Lung (tissue), 12 donors: ENCODE measurements around the gene SKOR1. TPM values are rescaled to one million over a fixed set of nuclear protein-coding genes. Genes with fewer than 3 reads are reported as not detected.

ENCODE experiments used
- ATAC-seq: fragments of 200-7000 bp; cut with Tn5 transposase; one replicate; pipeline ENCODE4 v1.9.1; 2020; ENCODE audit warnings: moderate number of reproducible peaks; ENCODE audit not compliant: insufficient read depth, low FRiP score
- DNase-seq, 3 donors: peaks; one replicate each; pipeline ENCODE4 v3.0.0-alpha.2; 2013 to 2017
- H3K27ac ChIP-seq, 2 donors: one replicate each; pipeline ENCODE4 v1.5.1; 2013; ENCODE audit warnings: mild to moderate bottlenecking in 2 of 2, moderate library complexity in 2 of 2, control low read depth in 1 of 2, inconsistent platforms in 1 of 2, low read depth in 1 of 2, low read length in 1 of 2
- H3K27me3 ChIP-seq, 3 donors: one replicate each; pipeline ENCODE4 v1.5.1; 2013; ENCODE audit warnings: low read length in 2 of 3; ENCODE audit not compliant: control insufficient read depth in 3 of 3, insufficient read depth in 3 of 3
- H3K36me3 ChIP-seq, 4 donors: one replicate each; pipeline ENCODE4 v1.5.1; 2013; ENCODE audit warnings: low read length in 4 of 4, mild to moderate bottlenecking in 1 of 4, moderate library complexity in 1 of 4; ENCODE audit not compliant: control insufficient read depth in 4 of 4, insufficient read depth in 4 of 4
- H3K4me1 ChIP-seq, 5 donors: one replicate each; pipeline ENCODE4 v1.5.1; 2013; ENCODE audit warnings: low read length in 5 of 5, mild to moderate bottlenecking in 2 of 5, moderate library complexity in 1 of 5; ENCODE audit not compliant: control insufficient read depth in 5 of 5, insufficient read depth in 5 of 5
- H3K4me3 ChIP-seq: one replicate; pipeline ENCODE4 v1.5.1; 2013; ENCODE audit warnings: mild to moderate bottlenecking, control low read depth, moderate library complexity
- H3K9ac ChIP-seq, 2 donors: one replicate each; pipeline ENCODE4 v1.5.1; 2013; ENCODE audit warnings: low read length in 2 of 2, control low read depth in 1 of 2; ENCODE audit not compliant: insufficient read depth in 1 of 2
- H3K9me3 ChIP-seq, 4 donors: one replicate each; pipeline ENCODE4 v1.5.1; 2013; ENCODE audit warnings: low read length in 3 of 4, mild to moderate bottlenecking in 1 of 4, moderate library complexity in 1 of 4; ENCODE audit not compliant: control insufficient read depth in 4 of 4, insufficient read depth in 3 of 4
- CTCF ChIP-seq: IDR thresholded peaks from 2 replicates; pipeline ENCODE4 v1.5.1; 2012; ENCODE audit warnings: mild to moderate bottlenecking; ENCODE audit errors: control extremely low read depth, extremely low read depth
- WGBS, 2 donors: extraction: QIAGEN DNeasy Blood & Tissue Kit; methylation state at CpG; one replicate each; pipeline ENCODE4 v1.1.7; 2013; 5-methylcytosine and 5-hydroxymethylcytosine counted together
- polyA plus RNA-seq, 2 donors: library from polyadenylated mRNA; stranded (reverse); fragments of 200-250 nt; gene quantifications; one replicate each; pipeline ENCODE4 v1.2.1, GENCODE V29; 2013
- total RNA-seq, 2 donors: library from RNA; depleted of rRNA in 1 of 2; stranded (reverse); fragments of >200 nt in 1 of 2; gene quantifications; one replicate each; pipeline ENCODE4 v1.2.1, GENCODE V29; 2014 to 2021
- donor health status: control.
- donor health status: control.
- donor health status: Bipolar disorder and iron deficiency.
- donor health status: healthy.
- donor health status: DM: yes; HTN: yes; CAD: no.

SKOR1 gene
- total and polyA plus RNA-seq, 4 donors, result 0.17 to 0.46 (median 0.31) TPM

- H3K36me3 ChIP-seq, result peaks cover 0 to 8% (median 0%) of the 10 kb centered on the region in 4 donors
- TF ChIP-seq CTCF, result no peak
Measured at GRCh38 chr15:67782691-67782991, 42.7 kb upstream of the SKOR1 start.

GRCh38 chr15:67783303-67783702 is 42.0 kb upstream of the SKOR1 start:
- DNase-seq, result no peak
- no peak for TF ChIP-seq CTCF
- peaks cover 0 to 8% (median 0%) of the 10 kb centered on the region in 4 donors for H3K36me3 ChIP-seq
- no peaks in the 10 kb centered on the region for H3K27me3 ChIP-seq
- WGBS, 2 donors, result 40 to 69% methylated on average over 7 of the region's 7 CpGs
- no peak overlapping the region for H3K4me3 ChIP-seq
- peaks cover 0 to 15% (median under 1%) of the 10 kb centered on the region in 5 donors for H3K4me1 ChIP-seq
- H3K9ac ChIP-seq, result no peak overlapping the region
- H3K9me3 ChIP-seq, result no peaks in the 10 kb centered on the region
- ATAC-seq, result no peak
- no peak overlapping the region for H3K27ac ChIP-seq

More at GRCh38 chr15:67782691-67782991, 42.7 kb upstream of the SKOR1 start:
- ATAC-seq (no peak), DNase-seq (no peak)
- Histone ChIP-seq H3K4me3 (no peak overlapping the region), H3K4me1 (peaks cover 0 to 22% (median 3%) of the 10 kb centered on the region in 5 donors), H3K9ac (no peak overlapping the region), H3K27ac (no peak overlapping the region), H3K27me3 (no peaks in the 10 kb centered on the region), H3K9me3 (no peaks in the 10 kb centered on the region)
- WGBS, 2 donors, result 81% methylated on average over 7 of the region's 7 CpGs

- DNase-seq (no peak), ATAC-seq (no peak)
- whole genome bisulfite sequencing, 2 donors, result 42 to 73% methylated on average over 4 of the region's 4 CpGs
Measured at GRCh38 chr15:67784090-67784781, 41.1 kb upstream of the SKOR1 start.

More at GRCh38 chr15:67784090-67784781, 41.1 kb upstream of the SKOR1 start:
- no peak overlapping the region for H3K9ac ChIP-seq
- no peak overlapping the region for H3K4me3 ChIP-seq
- H3K27me3 ChIP-seq, result no peaks in the 10 kb centered on the region
- H3K4me1 ChIP-seq, result peaks cover 0 to 6% (median 0%) of the 10 kb centered on the region in 5 donors
- TF ChIP-seq CTCF, result no peak
- no peak overlapping the region for H3K27ac ChIP-seq
- peaks cover 0 to 8% (median 0%) of the 10 kb centered on the region in 4 donors for H3K36me3 ChIP-seq
- no peaks in the 10 kb centered on the region for H3K9me3 ChIP-seq
